Measurements from ENCODE around the gene SMAD9. TPM values are rescaled to one million over a fixed set of nuclear protein-coding genes. Genes with fewer than 3 reads are reported as not detected.

SMAD9 gene
- total and polyA plus RNA-seq, 2 of the 8 experiments (the other 6 are each of a cell fraction or from before 2014, with no cell fraction given) = 0.45 to 1.0 TPM

GRCh38 chr13:36959456-36960116, 39.5 kb upstream of the SMAD9 start:
- Histone ChIP-seq H4K91ac (replicated peaks; ENCODE audit: insufficient read length, low read length) (no peak overlapping the region), H3K4me2 (ENCODE audit: insufficient read depth in 1 of 2, low read depth in 2 of 2, low read length in 2 of 2) (no peak overlapping the region), H4K8ac (ENCODE audit: extremely low read depth, insufficient read depth, low read length) (no peak overlapping the region), H2BK12ac (ENCODE audit: low read depth, low read length) (no peak overlapping the region), H2BK120ac (replicated peaks; ENCODE audit: low read depth, low read length) (no peak overlapping the region), H3K4ac (replicated peaks; ENCODE audit: insufficient read length, low read depth, low read length) (no peak overlapping the region), H3K36me3 (ENCODE audit: control insufficient read depth in 2 of 4, insufficient read depth in 4 of 4, low read length in 3 of 4) (peaks cover 2 to 15% (median 6%) of the 10 kb centered on the region in 4 experiments; a peak in 5 of 8 replicates), H2BK5ac (ENCODE audit: low read depth, low read length) (no peak overlapping the region), H2BK20ac (ENCODE audit: low read length) (no peak overlapping the region), H4K5ac (ENCODE audit: insufficient read length, low read depth, low read length) (no peak overlapping the region), H3K56ac (replicated peaks; ENCODE audit: insufficient read length, low read depth, low read length) (no peak overlapping the region), H3K4me3 (ENCODE audit: extremely low read depth in 1 of 4, insufficient read depth in 2 of 4, low read depth in 3 of 4, low read length in 4 of 4) (no peak overlapping the region), H3K23ac (ENCODE audit: insufficient read length) (no peak overlapping the region), H3K14ac (ENCODE audit: insufficient read length) (no peak overlapping the region), H3K9me3 (ENCODE audit: insufficient read depth in 2 of 2, low read depth in 1 of 2, low read length in 1 of 2) (no peaks in the 10 kb centered on the region), H3K27ac (ENCODE audit: low read depth, low read length) (no peak overlapping the region), H3K18ac (ENCODE audit: extremely low read depth, low read length) (no peak overlapping the region), H3K79me2 (ENCODE audit: control insufficient read depth in 1 of 2, insufficient read depth in 2 of 2, low read length in 2 of 2) (no peaks in the 10 kb centered on the region), H3K4me1 (replicated peaks in 1 of 4; ENCODE audit: control insufficient read depth in 3 of 4, insufficient read depth in 4 of 4, low read length in 3 of 4) (0 out of 7 replicates have a peak, but pooled peaks cover 0 to 3% (median 0%) of the 10 kb centered on the region in 4 experiments), H3K9ac (replicated peaks in 1 of 4; ENCODE audit: extremely low read depth in 1 of 4, low read depth in 3 of 4, low read length in 3 of 4) (no peak overlapping the region), H3K27me3 (replicated peaks in 1 of 4; ENCODE audit: control insufficient read depth in 3 of 4, extremely low read depth in 1 of 4, insufficient read depth in 3 of 4, low read length in 3 of 4) (no peaks in the 10 kb centered on the region), H3K79me1 (ENCODE audit: low read depth, low read length) (no peaks in the 10 kb centered on the region), H2AK5ac (ENCODE audit: low read depth, low read length) (no peak overlapping the region), H2AFZ (ENCODE audit: low read length) (no peak overlapping the region), H3K23me2 (ENCODE audit: low read depth, low read length) (no peaks in the 10 kb centered on the region), H4K20me1 (replicated peaks in 1 of 2; ENCODE audit: control insufficient read depth in 1 of 2, insufficient read depth in 2 of 2, low read length in 2 of 2) (peaks cover 0 to 2% of the 10 kb centered on the region in 2 experiments), H2BK15ac (ENCODE audit: low read length) (no peak overlapping the region)
- WGBS, 2 experiments (ENCODE audit: extremely low coverage in 1 of 2, insufficient coverage in 1 of 2, insufficient read length in 1 of 2, insufficient replicate concordance in 2 of 2, low coverage in 1 of 2, low lambda C conversion rate in 2 of 2, missing lambda C conversion rate in 1 of 2) = 96% methylated on average over 2 of the region's 2 CpGs; no CpG with 5 or more reads in 1 of the 2 experiments
- POLR2A ChIA-PET (ENCODE audit: partially characterized antibody) = interaction anchor here (0.7 to 0.9 kb wide), 3 partner anchors 9 to 111 kb away, joined by 3 read pairs; no protein-coding TSS in a partner anchor
- no peak for TF ChIP-seq TAF1 (IDR thresholded peaks at IDR 0.05; ENCODE audit: low read depth, low read length)
- FAIRE-seq = no peak
- no peak for DNase-seq (ENCODE audit: low read depth in 1 of 2, low spot score in 2 of 2)
- CTCF ChIA-PET (ENCODE audit: partially characterized antibody) = interaction anchor here (3.4 kb wide), 1 partner anchor 22 kb away, joined by 12 read pairs; no protein-coding TSS in a partner anchor
